Measurements from ENCODE around the gene PCNX4.
"Not testable (repeated sequence)": the region's sequence is repeated elsewhere in the genome, so short reads cannot be mapped to it uniquely, and the experiment has no call there.

Gene PCNX4

GRCh38 chr14:60095781-60096450 lies 4.2 kb downstream of the PCNX4 start:
- no peak for DNase-seq (ENCODE audit: low spot score)
- in situ Hi-C loops (cut with MboI; ENCODE audit: low sequenced_read_pairs, unreplicated experiment): no loop called here
- no peak for TF ChIP-seq CTCF (IDR thresholded peaks at IDR 0.05; ENCODE audit: borderline replicate concordance, control extremely low read depth, extremely low read depth, insufficient read depth, missing control alignments)

DNA sequence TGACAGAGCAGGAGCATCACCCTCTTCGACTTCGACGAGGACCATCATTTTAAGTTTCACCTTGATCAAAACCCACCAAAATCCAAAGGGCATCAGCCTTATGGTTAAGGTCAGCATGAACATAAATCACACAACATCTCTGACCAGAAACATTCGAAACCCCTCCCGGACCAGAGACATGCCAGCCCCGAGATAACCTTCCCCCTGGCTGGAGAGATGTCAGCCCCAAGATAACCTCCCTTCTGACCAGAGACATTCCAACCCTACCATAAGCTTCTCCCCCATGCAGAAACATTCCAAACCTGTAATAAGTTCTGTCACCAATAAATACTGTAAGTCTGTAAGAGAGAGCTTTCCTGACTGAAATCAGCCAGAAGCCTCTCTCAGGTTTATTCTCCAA lies 6.3 kb downstream of the PCNX4 start:
- TF ChIP-seq CTCF (IDR thresholded peaks at IDR 0.05; ENCODE audit: borderline replicate concordance, control extremely low read depth, extremely low read depth, insufficient read depth, missing control alignments): no peak
- in situ Hi-C loops (cut with MboI; ENCODE audit: low sequenced_read_pairs, unreplicated experiment): no loop called here
- DNase-seq (ENCODE audit: low spot score): no peak

- DNase-seq (ENCODE audit: low spot score); in situ Hi-C loops (cut with MboI; ENCODE audit: low sequenced_read_pairs, unreplicated experiment): not testable (repeated sequence)
Measured at GRCh38 chr14:60099855-60100254, 8.1 kb downstream of the PCNX4 start.

DNA sequence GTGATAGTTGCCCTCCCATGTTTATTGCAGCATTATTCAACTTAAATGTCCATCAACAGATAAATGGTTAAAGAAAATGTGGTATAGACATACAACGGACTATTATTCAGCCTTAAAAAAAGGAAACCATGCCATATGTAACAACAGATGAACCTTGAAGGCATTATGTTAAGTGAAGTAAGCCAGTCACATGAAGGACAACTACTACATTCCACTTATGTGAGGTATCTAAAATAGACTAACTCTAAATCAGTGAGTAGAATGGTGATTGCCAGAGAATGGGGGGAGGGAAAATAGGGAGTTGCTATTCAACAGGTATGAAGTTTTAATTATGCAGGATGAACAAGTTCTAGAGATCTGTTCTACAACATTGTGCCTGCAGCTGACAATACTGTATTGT lies 10.1 kb downstream of the PCNX4 start:
- in situ Hi-C loops (cut with MboI; ENCODE audit: low sequenced_read_pairs, unreplicated experiment): no loop called here
- DNase-seq (ENCODE audit: low spot score): no peak
- TF ChIP-seq CTCF (IDR thresholded peaks at IDR 0.05; ENCODE audit: borderline replicate concordance, control extremely low read depth, extremely low read depth, insufficient read depth, missing control alignments): no peak

DNA sequence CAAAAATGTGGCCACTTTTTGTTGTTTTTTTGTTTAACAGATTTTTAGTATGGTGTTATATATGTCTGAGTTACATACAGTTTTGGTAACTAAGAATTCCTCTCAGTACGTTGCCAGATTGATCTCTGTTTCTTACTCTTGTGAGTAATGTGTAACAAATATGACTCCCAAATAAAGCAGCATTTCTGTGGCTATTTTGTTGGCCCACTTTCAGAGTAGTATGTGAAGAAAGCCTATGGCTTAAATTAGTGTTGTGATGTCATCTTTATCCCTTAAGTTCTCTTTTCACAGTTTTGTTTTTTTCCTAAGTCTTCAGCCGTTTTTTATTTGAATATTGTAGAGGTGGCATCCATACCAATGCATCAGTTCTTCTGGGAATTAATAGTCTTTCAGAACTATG lies 10.7 kb downstream of the PCNX4 start:
- DNase-seq (ENCODE audit: low spot score): no peak
- in situ Hi-C loops (cut with MboI; ENCODE audit: low sequenced_read_pairs, unreplicated experiment): no loop called here
- no peak for TF ChIP-seq CTCF (IDR thresholded peaks at IDR 0.05; ENCODE audit: borderline replicate concordance, control extremely low read depth, extremely low read depth, insufficient read depth, missing control alignments)

GRCh38 chr14:60106339-60106738 lies 14.6 kb downstream of the PCNX4 start:
- DNase-seq (ENCODE audit: low spot score): no peak

GRCh38 chr14:60107477-60107876 lies 15.8 kb downstream of the PCNX4 start:
- in situ Hi-C loops (cut with MboI; ENCODE audit: low sequenced_read_pairs, unreplicated experiment): no loop called here
- no peak for DNase-seq (ENCODE audit: low spot score)
- TF ChIP-seq CTCF (IDR thresholded peaks at IDR 0.05; ENCODE audit: borderline replicate concordance, control extremely low read depth, extremely low read depth, insufficient read depth, missing control alignments): no peak

More at GRCh38 chr14:60106339-60106738, 14.6 kb downstream of the PCNX4 start:
- no peak for TF ChIP-seq CTCF (IDR thresholded peaks at IDR 0.05; ENCODE audit: borderline replicate concordance, control extremely low read depth, extremely low read depth, insufficient read depth, missing control alignments)
- in situ Hi-C loops (cut with MboI; ENCODE audit: low sequenced_read_pairs, unreplicated experiment): no loop called here
